ENCODE data around the gene CCDC158. TPM values are rescaled to one million over a fixed set of nuclear protein-coding genes. Genes with fewer than 3 reads are reported as not detected.

CCDC158 gene
- total and polyA plus RNA-seq, 2 donors (not counting 1 experiment from before 2014, with no cell fraction given) = not detected

DNA sequence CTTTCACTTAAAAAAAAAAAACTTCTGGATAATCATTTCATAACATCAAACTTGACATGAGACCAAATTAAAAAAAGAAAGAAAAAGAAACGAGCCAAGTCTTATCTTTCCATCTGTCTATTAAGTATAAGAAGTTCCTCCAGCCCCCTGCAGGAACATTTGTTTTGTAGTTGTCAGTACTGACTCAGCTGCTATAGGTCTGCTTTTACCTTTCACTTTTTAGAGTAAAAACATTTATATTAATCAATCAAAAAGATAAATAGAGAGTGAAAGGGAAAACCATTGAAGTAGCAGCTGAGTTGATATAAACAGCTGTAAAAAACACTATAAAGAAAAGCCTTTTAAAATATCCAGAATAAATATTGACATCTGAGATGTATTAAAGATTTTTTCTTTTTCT, 46.1 kb downstream of the CCDC158 start:
- POLR2A ChIA-PET = no interaction called here
- Histone ChIP-seq H3K79me2 (ENCODE audit: control insufficient read depth, insufficient read depth, low read length) (no peaks in the 10 kb centered on the region), H3K27ac (ENCODE audit: low read length in 2 of 2) (no peak overlapping the region), H3K4me1 (ENCODE audit: control insufficient read depth in 2 of 2, insufficient read depth in 2 of 2, low read length in 2 of 2) (no peaks in the 10 kb centered on the region), H2AFZ (ENCODE audit: insufficient read depth, low read depth, low read length, poor library complexity, severe bottlenecking) (no peak overlapping the region), H3K36me3 (replicated peaks in 1 of 2; ENCODE audit: control extremely low read depth in 1 of 2, control insufficient read depth in 1 of 2, extremely low read depth in 1 of 2, insufficient read depth in 2 of 2, low read length in 1 of 2) (no peaks in the 10 kb centered on the region), H3K9me3 (ENCODE audit: control extremely low read depth in 1 of 3, control insufficient read depth in 2 of 3, insufficient read depth in 1 of 3, low read length in 2 of 3) (no peaks in the 10 kb centered on the region), H3K4me2 (replicated peaks; ENCODE audit: low read depth, low read length, poor library complexity, severe bottlenecking) (no peak overlapping the region), H3K9ac (ENCODE audit: low read length) (no peak overlapping the region), H3K27me3 (replicated peaks in 1 of 4; ENCODE audit: control extremely low read depth in 1 of 4, control insufficient read depth in 3 of 4, insufficient read depth in 4 of 4, low read length in 3 of 4) (no peaks in the 10 kb centered on the region), H3K4me3 (ENCODE audit: control extremely low read depth in 1 of 5, extremely low read depth in 1 of 5, insufficient read depth in 1 of 5, low read depth in 2 of 5, low read length in 4 of 5) (no peak overlapping the region), H4K20me1 (ENCODE audit: control insufficient read depth, insufficient read depth, low read length, poor library complexity, severe bottlenecking) (no peaks in the 10 kb centered on the region)
- TF ChIP-seq, protein P1, sequence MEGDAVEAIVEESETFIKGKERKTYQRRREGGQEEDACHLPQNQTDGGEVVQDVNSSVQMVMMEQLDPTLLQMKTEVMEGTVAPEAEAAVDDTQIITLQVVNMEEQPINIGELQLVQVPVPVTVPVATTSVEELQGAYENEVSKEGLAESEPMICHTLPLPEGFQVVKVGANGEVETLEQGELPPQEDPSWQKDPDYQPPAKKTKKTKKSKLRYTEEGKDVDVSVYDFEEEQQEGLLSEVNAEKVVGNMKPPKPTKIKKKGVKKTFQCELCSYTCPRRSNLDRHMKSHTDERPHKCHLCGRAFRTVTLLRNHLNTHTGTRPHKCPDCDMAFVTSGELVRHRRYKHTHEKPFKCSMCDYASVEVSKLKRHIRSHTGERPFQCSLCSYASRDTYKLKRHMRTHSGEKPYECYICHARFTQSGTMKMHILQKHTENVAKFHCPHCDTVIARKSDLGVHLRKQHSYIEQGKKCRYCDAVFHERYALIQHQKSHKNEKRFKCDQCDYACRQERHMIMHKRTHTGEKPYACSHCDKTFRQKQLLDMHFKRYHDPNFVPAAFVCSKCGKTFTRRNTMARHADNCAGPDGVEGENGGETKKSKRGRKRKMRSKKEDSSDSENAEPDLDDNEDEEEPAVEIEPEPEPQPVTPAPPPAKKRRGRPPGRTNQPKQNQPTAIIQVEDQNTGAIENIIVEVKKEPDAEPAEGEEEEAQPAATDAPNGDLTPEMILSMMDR (IDR thresholded peaks at IDR 0.05) = no peak
- no peak for TF ChIP-seq EZH2 (IDR thresholded peaks at IDR 0.05; ENCODE audit: borderline replicate concordance, insufficient read depth, low read depth, low read length, poor library complexity, severe bottlenecking)
- H3K27ac Mint-ChIP-seq = no peak overlapping the region
- no CpG with 5 or more reads among the region's 1 CpG for WGBS (ENCODE audit: insufficient coverage)
- CTCF ChIA-PET = interaction anchor here (1.1 kb wide), 1 partner anchor 195 kb away, joined by 3 read pairs; no protein-coding TSS in a partner anchor
- no peak for ATAC-seq (ENCODE audit: low read depth)
- H3K4me3 Mint-ChIP-seq = no peak overlapping the region
- H3K9me3 Mint-ChIP-seq (ENCODE audit: insufficient read depth) = no peaks in the 10 kb centered on the region
- intact Hi-C loops (cut with micrococcal nuclease) = no loop called here
- H3K27me3 Mint-ChIP-seq = peaks cover 21% of the 10 kb centered on the region
- no peak for DNase-seq
- no peaks in the 10 kb centered on the region for H3K4me1 Mint-ChIP-seq

DNA sequence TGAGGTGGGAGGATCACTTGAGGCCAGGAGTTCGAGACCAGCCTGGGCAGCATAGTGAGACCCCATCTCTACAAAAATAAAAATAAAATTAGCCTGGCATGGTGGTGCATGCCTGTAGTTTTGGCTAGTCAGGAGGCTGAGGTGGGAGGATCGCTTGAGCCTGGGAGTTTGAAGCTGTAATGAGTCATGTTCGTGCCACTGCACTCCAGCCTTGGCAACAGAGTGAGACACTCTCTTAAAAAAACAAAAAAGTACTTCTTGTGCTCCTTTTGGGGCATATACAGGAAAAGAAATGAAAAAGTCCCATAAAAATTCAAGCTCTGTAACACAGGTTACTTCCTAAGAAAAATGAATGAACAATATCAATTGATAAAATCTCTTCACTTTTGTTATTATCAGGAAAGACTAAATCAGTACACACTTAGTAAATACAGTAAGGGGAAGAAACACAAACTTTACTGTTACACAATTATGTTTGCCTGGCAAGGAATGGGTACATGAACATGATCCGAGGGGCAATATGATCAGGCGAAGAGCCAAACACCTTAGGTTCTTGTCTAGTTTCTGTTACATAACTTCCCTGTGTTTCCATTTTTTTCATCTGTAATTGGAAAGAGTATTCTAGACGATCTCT, 46.9 kb downstream of the CCDC158 start:
- H3K9me3 ChIP-seq (ENCODE audit: control extremely low read depth in 1 of 3, control insufficient read depth in 2 of 3, insufficient read depth in 1 of 3, low read length in 2 of 3) = no peaks in the 10 kb centered on the region
- H2AFZ ChIP-seq (ENCODE audit: insufficient read depth, low read depth, low read length, poor library complexity, severe bottlenecking) = no peak overlapping the region
- no peak overlapping the region for H3K4me3 ChIP-seq (ENCODE audit: control extremely low read depth in 1 of 5, extremely low read depth in 1 of 5, insufficient read depth in 1 of 5, low read depth in 2 of 5, low read length in 4 of 5)
- no peak overlapping the region for H3K27ac ChIP-seq (ENCODE audit: low read length in 2 of 2)
- ChIA-PET CTCF (interaction anchor here (1.1 kb wide), 1 partner anchor 194 kb away, joined by 3 read pairs; no protein-coding TSS in a partner anchor), POLR2A (no interaction called here)
- H4K20me1 ChIP-seq (ENCODE audit: control insufficient read depth, insufficient read depth, low read length, poor library complexity, severe bottlenecking) = no peaks in the 10 kb centered on the region
- Mint-ChIP-seq H3K9me3 (ENCODE audit: insufficient read depth) (no peaks in the 10 kb centered on the region), H3K27ac (no peak overlapping the region), H3K4me1 (no peaks in the 10 kb centered on the region), H3K27me3 (peaks cover 21% of the 10 kb centered on the region), H3K4me3 (no peak overlapping the region)
- H3K4me1 ChIP-seq (ENCODE audit: control insufficient read depth in 2 of 2, insufficient read depth in 2 of 2, low read length in 2 of 2) = no peaks in the 10 kb centered on the region
- intact Hi-C loops (cut with micrococcal nuclease) = no loop called here
- no peak for TF ChIP-seq EZH2 (IDR thresholded peaks at IDR 0.05; ENCODE audit: borderline replicate concordance, insufficient read depth, low read depth, low read length, poor library complexity, severe bottlenecking)
- TF ChIP-seq, protein P1 (IDR thresholded peaks at IDR 0.05) = no peak
- DNase-seq (no peak), ATAC-seq (ENCODE audit: low read depth) (no peak)
- H3K4me2 ChIP-seq (replicated peaks; ENCODE audit: low read depth, low read length, poor library complexity, severe bottlenecking) = no peak overlapping the region
- no peaks in the 10 kb centered on the region for H3K79me2 ChIP-seq (ENCODE audit: control insufficient read depth, insufficient read depth, low read length)
- no CpG with 5 or more reads among the region's 6 CpGs for WGBS (ENCODE audit: insufficient coverage)
- H3K9ac ChIP-seq (ENCODE audit: low read length) = no peak overlapping the region
- H3K36me3 ChIP-seq (replicated peaks in 1 of 2; ENCODE audit: control extremely low read depth in 1 of 2, control insufficient read depth in 1 of 2, extremely low read depth in 1 of 2, insufficient read depth in 2 of 2, low read length in 1 of 2) = no peaks in the 10 kb centered on the region
- no peaks in the 10 kb centered on the region for H3K27me3 ChIP-seq (replicated peaks in 1 of 4; ENCODE audit: control extremely low read depth in 1 of 4, control insufficient read depth in 3 of 4, insufficient read depth in 4 of 4, low read length in 3 of 4)

All from B cell (primary cell).